A673 (cell line): ENCODE results near the gene CLEC4G. TPM values are rescaled to one million over a fixed set of nuclear protein-coding genes. Genes with fewer than 3 reads are reported as not detected.

ENCODE experiments used
- BruUV-seq: library from RNA; stranded (reverse); fragments of 400-500 nt; replicated peaks from 2 replicates; lab custom pipeline; 2021; lab: Mats Ljungman, UMichigan
- CTCF ChIA-PET: fragments of 300-600 bp; sonication (Branson Sonifier 250); formaldehyde crosslinking; loops from one replicate; lab custom pipeline; 2022; ENCODE audit warnings: antibody characterized with exemption; lab: Charles Lee
- POLR2A ChIA-PET: fragments of 300-600 bp; sonication (Branson Sonifier 250); formaldehyde crosslinking; loops from one replicate; lab custom pipeline; 2022; ENCODE audit warnings: antibody characterized with exemption; ENCODE audit not compliant: low non-redundant PET; lab: Charles Lee
- DNase-seq: peaks from one replicate; pipeline ENCODE4 v3.0.0-alpha.2; 2015; ENCODE audit warnings: low spot score
- H3K27ac ChIP-seq: fragments of 200-600 bp; sonication (generic); 2 replicates; pipeline ENCODE4 v1.5.1; 2016; ENCODE audit warnings: mixed run types, low read depth, mild to moderate bottlenecking, mixed read lengths, antibody characterized with exemption, low read length; ENCODE audit not compliant: poor library complexity, severe bottlenecking
- H3K27me3 ChIP-seq: fragments of 200-600 bp; sonication (generic); replicated peaks from 2 replicates; pipeline ENCODE4 v1.6.1; 2017; ENCODE audit warnings: mixed run types, low read depth, mild to moderate bottlenecking, mixed read lengths, antibody characterized with exemption, low read length; ENCODE audit not compliant: insufficient read depth, poor library complexity
- H3K36me3 ChIP-seq: fragments of 200-600 bp; sonication (generic); 2 replicates; pipeline ENCODE4 v1.6.1; 2016; ENCODE audit warnings: mixed run types, mild to moderate bottlenecking, mixed read lengths, antibody characterized with exemption, low read length; ENCODE audit not compliant: insufficient read depth, poor library complexity, severe bottlenecking
- H3K4me1 ChIP-seq: fragments of 200-600 bp; sonication (generic); 2 replicates; pipeline ENCODE4 v1.6.1; 2017; ENCODE audit warnings: mixed run types, mild to moderate bottlenecking, mixed read lengths, antibody characterized with exemption, low read length; ENCODE audit not compliant: insufficient read depth, poor library complexity, severe bottlenecking
- H3K4me3 ChIP-seq: fragments of 200-600 bp; sonication (generic); 2 replicates; pipeline ENCODE4 v1.5.1; 2016; ENCODE audit warnings: low read depth, mixed run types, mild to moderate bottlenecking, mixed read lengths, low read length; ENCODE audit not compliant: poor library complexity, severe bottlenecking
- H3K9me3 ChIP-seq: fragments of 200-600 bp; sonication (generic); 2 replicates; pipeline ENCODE4 v1.6.1; 2016; ENCODE audit warnings: mixed run types, low read depth, mild to moderate bottlenecking, mixed read lengths, antibody characterized with exemption, low read length; ENCODE audit not compliant: poor library complexity, severe bottlenecking
- CTCF ChIP-seq: fragments of 300-800, 200-600 bp; sonication (generic); conservative IDR thresholded peaks from 2 replicates; pipeline ENCODE4 v1.5.1; 2017; ENCODE audit warnings: low read depth, mild to moderate bottlenecking, antibody characterized with exemption, low read length, moderate library complexity, mixed read lengths
- EZH2 ChIP-seq: fragments of 200-600 bp; sonication (generic); IDR thresholded peaks from 2 replicates; pipeline ENCODE4 v1.6.1; 2017; ENCODE audit warnings: borderline replicate concordance, low read depth, mild to moderate bottlenecking, mixed read lengths, antibody characterized with exemption, low read length; ENCODE audit not compliant: poor library complexity, severe bottlenecking
- intact Hi-C: fragments of 100-400 bp; cut with micrococcal nuclease; formaldehyde crosslinking; loops from one replicate; pipeline ENCODE4 v1.10.0; 2022; ENCODE audit not compliant: unreplicated experiment
- total RNA-seq: library from RNA; stranded (reverse); gene quantifications from 2 replicates; pipeline ENCODE4 v1.2.3, GENCODE V29; 2021

The CLEC4G gene
- total RNA-seq, 1 experiment from 2014 or later, result not detected

DNA sequence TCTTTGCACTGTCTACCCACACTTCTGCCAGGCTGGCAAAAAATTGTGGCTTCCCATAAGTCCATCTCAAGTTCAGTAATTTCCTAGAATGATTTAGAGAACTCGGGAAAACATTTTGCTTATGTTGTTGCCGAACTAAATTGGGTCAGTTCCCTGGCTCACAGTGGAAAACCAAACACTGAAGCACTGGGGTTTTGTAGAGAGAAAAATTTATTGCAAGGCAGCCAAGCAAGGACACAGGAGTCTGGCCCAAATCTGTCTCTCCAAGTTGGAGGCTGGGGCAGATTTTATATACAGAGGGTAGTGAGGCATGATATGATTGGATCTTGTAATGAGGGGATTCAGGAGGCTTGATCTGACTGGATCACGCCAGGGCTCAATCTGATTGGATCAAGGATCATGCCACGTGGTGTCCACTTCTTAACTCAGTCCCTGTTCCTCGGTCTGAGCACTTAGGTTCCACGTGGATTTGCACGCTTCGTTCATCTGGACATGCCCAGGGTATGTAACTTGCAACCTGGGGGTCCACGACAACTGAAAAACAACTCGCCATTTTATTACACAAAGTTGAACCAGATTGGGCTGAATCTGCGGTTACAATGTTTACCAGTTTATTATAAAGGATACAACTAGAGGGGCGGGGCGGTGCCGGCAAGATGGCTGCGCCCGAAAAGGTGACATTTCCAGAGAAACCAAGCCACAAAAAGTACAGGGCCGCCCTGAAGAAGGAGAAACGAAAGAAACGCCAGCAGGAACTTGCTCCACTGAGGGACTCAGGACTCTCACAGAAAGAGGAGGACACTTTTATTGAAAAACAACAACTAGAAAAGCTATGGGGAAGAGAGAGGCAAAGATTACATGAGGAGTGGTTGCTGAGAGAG, 8.1 kb upstream of the CLEC4G start:
- no peaks in the 10 kb centered on the region for H3K9me3 ChIP-seq
- no TSS peak for BruUV-seq
- CTCF ChIA-PET, result interaction anchor here (0.6 kb wide), 1 partner anchor 22 kb away, joined by 5 read pairs; no protein-coding TSS in a partner anchor
- peaks cover 43% of the 10 kb centered on the region for H3K27me3 ChIP-seq
- H3K36me3 ChIP-seq, result no peaks in the 10 kb centered on the region
- intact Hi-C loops, result no loop called here
- POLR2A ChIA-PET, result no interaction called here
- H3K27ac ChIP-seq, result no peak overlapping the region
- no peak for DNase-seq
- TF ChIP-seq CTCF, result no peak
- TF ChIP-seq EZH2, result no peak
- H3K4me1 ChIP-seq, result no peaks in the 10 kb centered on the region
- H3K4me3 ChIP-seq, result no peak overlapping the region

GRCh38 chr19:7739211-7739755, 7.4 kb upstream of the CLEC4G start:
- POLR2A ChIA-PET, result interaction anchor here (0.6 kb wide), 1 partner anchor 580 kb away, joined by 4 read pairs; no protein-coding TSS in a partner anchor
- intact Hi-C loops, result no loop called here
- H3K27ac ChIP-seq, result no peak overlapping the region
- H3K9me3 ChIP-seq, result no peaks in the 10 kb centered on the region
- H3K27me3 ChIP-seq, result peaks cover 37% of the 10 kb centered on the region
- no peak overlapping the region for H3K4me3 ChIP-seq
- H3K4me1 ChIP-seq, result no peaks in the 10 kb centered on the region
- TF ChIP-seq EZH2, result no peak
- no peak for TF ChIP-seq CTCF
- CTCF ChIA-PET, result interaction anchor here (0.6 kb wide), 1 partner anchor 22 kb away, joined by 5 read pairs; no protein-coding TSS in a partner anchor
- BruUV-seq, result no TSS peak
- H3K36me3 ChIP-seq, result no peaks in the 10 kb centered on the region
- no peak for DNase-seq

DNA sequence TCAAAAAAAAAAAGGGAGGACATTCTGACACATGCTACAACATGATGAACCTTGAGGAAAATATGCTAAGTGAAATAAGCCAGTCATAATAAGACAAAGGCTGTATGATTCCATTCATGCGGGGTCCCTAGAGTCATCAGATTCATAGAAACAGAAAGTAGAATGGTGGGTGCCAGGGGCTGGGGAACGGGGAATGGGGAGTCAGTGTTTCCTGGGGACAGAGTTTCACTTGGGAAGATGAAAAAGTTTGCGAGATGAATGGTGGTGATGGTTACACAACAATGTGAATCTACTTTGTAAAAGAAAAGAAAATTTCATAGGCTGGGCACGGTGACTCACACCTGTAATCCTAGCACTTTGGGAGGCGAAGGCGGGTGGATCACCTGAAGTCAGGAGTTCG, 6.1 kb upstream of the CLEC4G start:
- ChIA-PET POLR2A (no interaction called here), CTCF (no interaction called here)
- Histone ChIP-seq H3K27ac (no peak overlapping the region), H3K36me3 (no peaks in the 10 kb centered on the region), H3K4me3 (no peak overlapping the region), H3K9me3 (no peaks in the 10 kb centered on the region), H3K4me1 (no peaks in the 10 kb centered on the region), H3K27me3 (peaks cover 47% of the 10 kb centered on the region)
- intact Hi-C loops, result no loop called here
- TF ChIP-seq EZH2 (no peak), CTCF (no peak)
- no peak for DNase-seq
- BruUV-seq, result no TSS peak
